HG03135 (cell line): ENCODE data around the gene TANC1.
"Not testable (repeated sequence)": the region's sequence is repeated elsewhere in the genome, so short reads cannot be mapped to it uniquely, and the experiment has no call there.

Experiments used
- ATAC-seq: cut with Tn5 transposase; IDR thresholded peaks from one replicate; pipeline ENCODE4 v1.9.1; 2021; ENCODE audit warnings: mild to moderate bottlenecking, moderate library complexity; ENCODE audit not compliant: unreplicated experiment

The TANC1 gene

DNA sequence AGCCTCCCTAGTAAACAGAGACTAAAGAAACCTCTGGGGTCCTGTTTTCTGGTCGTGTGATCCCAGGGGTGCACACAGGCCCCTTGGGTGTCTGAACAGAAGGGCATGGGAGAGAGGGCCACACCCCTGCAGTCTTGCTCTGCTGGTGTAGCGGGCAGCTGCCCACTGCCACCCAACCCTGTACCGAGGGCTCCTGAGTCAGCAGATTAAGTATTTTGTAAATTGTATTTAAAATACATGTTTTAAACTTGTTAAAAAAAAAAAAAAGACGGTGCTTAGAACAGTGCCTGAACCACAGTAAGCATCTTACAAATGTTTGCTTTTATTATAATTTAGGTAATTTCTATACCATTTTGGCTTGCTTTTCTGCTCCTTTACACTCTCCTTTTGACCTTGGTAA is 113.7 kb downstream of the TANC1 start:
- no peak for ATAC-seq

DNA sequence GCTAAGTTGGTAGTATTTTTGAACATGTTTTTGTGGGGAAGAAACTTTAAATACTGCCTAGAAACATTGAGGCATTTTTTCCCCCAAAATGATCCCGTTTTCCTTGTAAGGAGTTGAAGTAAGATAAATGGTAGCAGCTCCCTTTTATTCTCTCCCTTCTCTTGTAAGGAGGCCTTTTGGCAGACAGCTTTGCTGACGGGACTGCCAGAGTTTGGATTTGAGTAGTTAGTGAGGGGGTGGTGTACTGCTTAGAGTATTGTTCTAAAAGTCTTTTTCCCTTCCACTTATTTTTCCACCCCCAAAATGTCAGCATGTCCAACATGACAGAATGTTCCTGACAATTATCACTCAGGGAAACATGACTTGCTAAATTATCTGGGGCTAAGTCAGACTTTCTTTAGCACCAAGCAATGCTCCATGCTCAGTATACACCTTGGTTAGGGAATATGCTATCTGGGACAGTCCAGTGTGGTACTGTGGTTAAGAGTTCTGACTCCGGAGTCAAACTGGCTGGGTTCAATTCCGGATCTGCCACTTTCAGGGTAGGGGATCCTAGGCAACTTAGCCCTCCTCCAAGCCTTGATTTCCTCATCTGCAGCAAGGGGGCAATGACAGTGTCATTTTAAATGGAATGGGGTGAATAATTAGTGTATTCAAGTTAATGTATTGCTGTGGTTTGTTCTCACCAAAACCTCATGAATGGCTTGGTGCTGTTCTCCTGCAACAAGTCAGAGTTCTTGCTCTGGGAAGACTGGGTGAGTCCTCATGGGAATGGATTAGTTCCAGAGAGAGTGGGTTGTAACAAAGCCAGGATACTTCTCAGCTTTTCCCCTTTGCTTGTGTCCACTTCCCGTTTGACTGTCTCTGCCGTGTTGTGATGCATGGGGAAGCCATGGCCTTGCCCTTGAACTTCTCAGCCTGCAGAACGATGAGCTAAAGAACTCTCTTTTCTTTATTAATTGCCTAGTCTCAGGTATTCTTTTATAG is 116.2 kb downstream of the TANC1 start:
- no peak for ATAC-seq

DNA sequence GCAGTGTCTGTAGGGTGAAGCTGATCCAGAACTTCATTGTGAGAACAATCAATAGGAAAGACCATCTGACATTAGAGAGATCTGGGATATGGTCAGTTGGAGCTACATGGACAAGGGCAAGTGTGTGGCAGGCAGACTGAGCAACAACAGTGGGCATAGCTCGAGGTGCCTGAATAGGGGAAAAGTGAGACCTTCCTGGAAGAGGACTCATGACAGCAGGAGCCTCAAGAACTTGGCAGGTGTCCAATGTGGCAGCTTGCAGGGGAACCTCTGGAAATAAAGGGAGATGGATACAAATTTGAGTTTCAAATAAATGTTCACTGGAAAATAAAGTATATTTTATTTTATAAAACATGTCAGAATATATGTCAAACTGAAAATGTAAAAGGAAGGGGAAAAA is 117.9 kb downstream of the TANC1 start:
- ATAC-seq, result no peak

DNA sequence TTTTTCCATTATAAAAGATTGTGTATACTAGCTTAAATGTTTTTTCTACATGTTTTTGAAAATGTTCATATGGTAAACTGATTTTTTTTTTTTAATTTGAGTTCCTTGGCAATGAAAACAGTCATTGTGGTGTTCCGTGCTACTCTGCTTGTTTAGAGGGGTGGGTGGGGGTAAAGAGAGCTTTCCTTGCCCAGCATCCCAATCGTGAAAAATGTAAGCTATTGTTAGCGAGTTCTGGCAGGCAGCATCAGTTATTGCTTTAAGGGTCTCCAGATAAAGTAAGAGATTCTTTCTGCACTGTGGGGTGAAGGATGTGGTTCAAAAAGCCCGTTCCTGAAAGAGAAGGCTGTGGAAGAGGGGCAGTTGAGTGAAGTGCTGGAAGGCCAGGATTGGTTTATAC is 118.4 kb downstream of the TANC1 start:
- ATAC-seq, result no peak

DNA sequence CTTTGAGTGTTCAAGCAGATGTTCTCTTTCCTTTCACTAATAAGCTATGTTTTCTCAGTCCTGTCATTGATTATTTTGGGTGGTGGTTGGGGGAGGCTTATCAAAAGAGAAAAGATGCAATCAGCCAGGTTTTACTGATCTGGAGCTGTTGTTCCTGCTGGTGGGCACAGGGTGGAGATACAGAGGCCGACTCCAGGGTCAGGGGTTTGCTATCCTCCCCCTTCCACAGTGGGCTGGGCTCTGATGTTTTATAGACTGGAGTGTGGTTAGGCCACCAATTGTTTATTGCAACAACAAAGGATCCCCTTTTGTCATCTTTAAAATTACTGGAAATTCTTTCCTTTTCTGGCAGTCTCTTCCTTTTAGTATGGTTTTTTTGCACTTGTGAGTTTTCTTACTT is 120.5 kb downstream of the TANC1 start:
- ATAC-seq, result no peak

DNA sequence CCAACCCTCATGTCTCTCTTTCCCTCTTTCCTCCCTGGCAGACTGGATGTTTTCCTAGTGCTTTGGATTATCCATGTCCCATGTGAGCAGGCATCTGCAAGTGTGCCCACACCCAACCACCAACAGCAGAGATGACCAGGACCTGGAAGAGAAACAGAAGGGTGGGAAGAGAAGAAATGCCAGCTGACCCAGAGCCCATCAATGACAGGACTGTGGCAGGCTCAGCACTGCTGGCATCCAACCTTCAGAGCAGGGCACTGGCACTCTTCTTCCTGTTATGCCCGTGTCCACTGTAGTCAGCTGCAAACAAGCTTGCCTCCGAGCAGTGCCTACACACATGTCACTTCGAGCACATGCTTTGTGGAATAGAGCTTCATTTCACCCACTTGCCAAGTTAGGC is 121.1 kb downstream of the TANC1 start:
- ATAC-seq, result no peak

DNA sequence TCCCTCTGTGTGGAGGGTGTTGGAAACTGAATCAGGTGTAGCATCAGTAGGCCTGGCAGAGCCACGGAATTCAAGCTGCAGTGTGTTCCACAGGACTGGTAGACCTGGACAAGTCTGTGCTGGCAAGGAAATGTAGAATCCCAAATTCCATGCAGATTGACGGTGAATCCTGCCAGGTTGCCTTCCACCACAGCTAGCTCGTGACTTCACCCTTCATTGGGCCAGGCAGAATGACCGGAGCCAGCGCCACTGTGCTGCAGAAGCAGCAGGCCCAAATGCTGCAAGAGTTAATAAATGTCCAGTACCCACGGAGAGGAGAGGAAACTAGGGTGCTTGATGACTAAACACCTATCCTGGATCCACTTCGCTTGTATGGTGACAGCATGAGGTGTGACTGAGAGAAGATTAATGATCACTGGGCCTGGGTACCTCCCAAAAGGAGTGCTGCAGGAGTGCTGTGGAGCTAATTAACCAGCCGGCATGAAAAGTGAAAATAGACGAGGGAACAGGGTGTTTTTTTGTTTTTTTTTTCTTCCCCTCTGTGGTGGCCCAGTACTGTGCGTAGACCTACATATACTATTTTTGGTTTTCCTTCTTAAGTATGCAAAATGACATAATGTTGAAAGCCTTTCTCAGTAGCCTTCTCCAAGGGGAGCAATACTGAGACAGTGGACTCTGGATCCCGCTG is 122.2 kb downstream of the TANC1 start:
- ATAC-seq, result peak; percentile 56

DNA sequence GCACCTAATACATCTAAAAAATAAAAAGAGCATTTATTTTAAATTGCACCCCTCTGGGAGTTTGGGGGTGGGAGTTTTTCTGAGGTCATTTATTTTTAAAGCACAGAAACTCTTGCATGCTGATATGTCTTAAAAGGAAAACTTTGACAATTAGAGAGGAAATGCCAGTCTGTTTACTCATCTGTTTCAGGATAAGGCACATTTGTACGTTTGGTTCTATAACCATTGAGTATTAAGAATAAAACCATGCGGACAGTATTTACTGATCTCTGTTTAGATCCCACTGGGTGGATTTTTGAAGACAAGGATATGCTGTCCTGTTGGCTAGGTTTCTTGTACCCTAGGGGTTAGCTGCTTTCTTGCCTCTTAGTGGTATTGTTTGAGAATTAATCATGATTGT is 122.9 kb downstream of the TANC1 start:
- ATAC-seq, result no peak

DNA sequence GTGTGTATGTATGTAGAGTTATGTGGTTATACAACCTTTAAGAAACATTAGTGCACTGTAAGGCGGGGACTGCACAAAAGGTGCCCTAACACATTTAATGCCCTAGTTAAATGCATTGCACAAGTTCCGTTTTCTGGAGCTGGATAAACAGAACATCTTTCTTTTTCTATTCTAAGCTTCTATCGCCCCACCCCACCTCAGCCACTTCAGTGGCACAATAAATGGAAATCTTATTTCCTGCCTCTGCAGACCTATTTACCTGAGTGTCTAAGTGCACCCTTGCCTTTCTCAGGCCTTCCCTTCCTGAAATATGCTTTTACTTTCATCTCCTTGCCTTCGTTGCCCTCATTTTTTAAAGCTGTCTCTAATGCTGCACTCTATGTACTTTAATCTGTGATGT is 123.5 kb downstream of the TANC1 start:
- ATAC-seq, result no peak

DNA sequence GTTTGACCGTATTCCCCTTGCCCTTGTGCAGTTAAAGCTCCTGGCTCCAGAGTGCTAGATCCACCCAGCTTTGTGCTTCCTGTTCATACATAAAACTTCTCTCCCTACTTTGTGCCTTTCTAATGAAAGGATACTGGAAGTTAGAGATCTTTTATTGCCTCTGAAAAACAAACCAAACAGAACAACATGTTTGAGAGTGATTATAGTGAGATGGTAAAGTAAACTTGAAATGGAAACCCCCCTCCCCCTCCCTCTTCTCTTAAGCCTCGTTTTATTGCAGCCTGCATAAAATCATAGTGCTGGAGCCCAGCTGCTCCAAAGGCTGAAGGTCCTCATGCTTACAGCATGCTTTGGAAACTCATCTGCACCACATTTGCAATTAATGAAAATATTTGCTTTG is 125.1 kb downstream of the TANC1 start:
- no peak for ATAC-seq

DNA sequence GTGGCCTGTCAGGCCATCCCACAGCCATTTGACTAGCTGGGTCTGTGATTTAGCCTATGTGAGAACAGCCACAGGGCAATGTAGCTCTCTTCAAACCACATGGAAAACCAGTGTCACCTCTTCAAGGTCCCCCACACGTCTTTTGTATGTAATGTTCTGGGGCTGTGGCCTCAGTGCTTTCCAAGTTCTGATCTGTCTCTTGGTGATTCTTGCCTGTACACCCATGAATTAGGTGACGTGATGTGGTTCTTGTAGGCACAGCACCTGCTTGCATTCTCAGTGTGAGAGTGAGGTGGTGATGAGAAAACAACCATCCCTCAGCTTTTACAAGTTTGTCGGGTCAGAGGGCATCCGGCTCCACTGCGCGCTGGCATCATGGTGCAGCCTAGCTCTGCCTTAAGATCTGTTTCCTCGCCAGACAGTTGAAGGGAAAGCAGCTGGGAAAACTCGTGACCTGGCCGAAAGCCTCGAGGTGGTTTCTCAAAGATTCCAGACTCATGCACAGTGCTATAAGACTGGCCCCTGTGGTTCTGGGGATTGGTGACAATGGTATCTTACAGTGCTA is 125.8 kb downstream of the TANC1 start:
- no peak for ATAC-seq

DNA sequence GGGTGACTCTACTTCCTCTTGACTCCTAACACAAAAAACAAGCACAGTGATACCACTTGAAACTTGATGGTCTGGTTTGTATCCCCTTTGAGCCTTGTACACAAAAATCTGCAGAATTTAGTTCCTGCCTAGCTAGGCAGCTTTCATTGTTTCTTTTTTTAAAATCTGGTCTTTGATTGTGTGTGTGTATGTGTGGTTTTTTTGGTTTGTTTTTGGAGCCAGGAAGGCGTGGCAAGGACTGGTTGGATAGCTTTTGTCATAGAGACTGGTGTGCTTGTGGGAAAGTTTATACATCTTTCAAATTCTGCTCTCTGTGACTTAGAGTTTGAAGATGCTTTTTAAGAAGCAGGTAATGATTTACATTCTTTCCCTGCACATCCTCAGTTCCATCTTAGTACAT is 127.4 kb downstream of the TANC1 start:
- no peak for ATAC-seq

DNA sequence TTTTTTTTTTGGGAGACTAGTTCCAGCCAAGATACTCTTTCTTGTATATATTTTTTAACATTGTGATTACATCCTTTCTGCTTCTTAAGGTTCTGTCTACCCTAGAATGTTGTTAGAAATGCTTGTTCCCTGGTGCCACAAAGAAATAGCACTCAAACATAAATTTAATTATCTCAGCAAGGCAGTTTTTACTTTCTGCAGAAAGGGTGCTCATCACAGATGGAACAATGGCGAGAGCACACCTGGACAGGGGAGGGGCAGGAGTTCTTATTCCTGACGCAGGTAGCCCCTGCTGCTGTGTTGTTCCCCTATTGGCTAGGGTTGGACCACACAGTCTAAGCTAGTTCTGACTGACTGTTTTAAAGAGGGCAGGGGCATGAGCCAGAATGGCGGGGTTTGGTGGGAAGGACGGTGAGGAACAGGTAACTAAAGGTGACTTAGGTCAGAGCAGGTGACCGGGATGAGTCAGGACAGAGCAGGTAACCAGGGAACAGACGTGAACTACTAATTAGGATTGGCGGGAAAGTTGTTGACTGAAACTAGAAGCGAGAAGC is 127.9 kb downstream of the TANC1 start:
- ATAC-seq, result not testable (repeated sequence)

DNA sequence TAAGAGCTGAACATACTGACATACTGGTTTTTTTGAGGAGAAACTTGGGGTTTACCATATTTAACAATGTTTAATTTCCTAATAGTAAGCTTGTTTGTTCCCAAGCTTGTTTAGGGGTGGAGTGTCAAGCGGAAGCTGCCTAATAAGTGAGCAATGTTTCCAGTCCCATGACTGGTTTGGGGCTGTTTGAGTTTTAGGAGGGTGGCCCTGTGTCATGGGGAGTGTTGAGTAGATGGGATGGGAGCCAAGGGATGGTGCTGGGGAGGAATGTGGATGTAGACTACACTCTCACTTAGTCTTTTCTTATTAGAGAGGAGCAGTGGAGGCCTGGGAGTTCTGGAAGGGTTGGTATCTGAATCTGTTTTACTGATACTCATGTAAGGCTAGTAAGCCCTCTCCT is 128.5 kb downstream of the TANC1 start:
- no peak for ATAC-seq

DNA sequence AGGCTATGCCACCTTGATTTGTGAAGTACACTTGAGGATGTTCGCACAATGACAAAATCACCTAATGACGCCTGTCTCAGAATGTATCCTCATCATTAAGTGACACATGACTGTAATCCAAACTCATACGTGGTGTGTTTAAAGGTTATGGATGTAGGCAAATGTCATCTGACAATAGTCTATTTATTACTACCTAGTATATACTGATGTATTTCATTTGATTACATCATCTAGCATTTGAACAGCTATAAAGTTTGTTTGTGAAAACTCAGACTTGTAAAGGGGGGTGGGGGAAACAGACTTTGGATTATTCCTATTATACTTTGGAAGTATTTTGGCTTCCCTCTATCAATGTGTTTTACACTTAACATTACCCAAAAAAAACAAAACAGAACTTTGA is 129.9 kb downstream of the TANC1 start:
- ATAC-seq, result no peak

DNA sequence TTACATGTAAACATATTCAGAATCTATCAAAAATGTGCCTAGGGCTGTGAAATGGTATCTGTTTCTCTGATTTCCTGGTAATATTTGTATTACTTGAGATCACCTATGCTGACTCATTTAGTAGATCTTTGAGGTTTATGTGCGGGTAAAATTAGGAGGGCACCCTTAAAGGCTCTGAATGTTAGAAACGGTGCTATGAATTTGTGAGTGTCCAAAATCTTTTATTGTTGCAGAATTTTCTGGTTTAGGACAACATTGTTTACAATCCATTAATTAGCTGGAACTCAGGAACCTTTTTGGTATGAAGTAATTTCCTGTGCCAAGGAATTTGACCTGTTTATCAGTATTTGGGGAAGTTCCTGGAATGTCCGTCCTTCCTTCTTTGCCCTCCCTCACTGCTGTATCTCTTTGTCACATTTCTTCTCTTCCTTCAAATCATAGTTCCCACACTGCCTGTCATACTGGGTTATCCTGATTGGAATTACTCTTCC is 130.5 kb downstream of the TANC1 start:
- no peak for ATAC-seq

DNA sequence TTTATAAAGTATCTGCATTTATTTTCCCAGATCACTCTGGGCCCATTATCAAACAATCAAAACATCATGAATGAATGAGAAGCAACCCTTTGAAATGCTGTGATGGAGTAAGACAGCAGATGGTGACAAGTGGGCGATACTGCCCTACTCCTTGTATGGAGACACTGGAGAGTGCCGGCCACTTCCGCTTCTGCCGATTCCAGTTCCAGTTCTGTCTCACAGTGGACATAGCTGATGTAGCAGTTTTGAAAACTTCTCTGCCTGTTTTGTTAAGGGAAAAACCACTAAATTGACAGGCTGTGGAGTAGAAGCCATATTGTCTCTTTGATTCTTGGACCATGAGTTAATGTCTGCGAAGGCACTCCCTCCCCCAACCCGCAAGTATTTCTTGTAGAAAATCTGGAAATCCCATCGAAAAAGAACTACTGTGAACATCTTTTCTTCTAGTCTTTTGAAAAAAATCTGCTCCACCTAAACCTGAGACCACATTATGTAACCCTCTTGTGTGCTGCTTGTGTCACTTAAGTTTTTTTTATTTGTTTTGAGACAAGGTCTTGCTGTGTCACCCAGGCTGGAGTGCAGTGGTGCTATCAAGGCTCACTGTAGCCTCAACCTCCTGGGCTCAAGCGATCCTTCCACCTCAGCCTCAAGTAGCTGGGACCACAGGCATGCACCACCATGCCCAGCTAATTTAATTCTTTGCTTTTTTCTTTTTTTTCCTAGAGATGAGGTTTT is 133.5 kb downstream of the TANC1 start:
- ATAC-seq, result no peak

DNA sequence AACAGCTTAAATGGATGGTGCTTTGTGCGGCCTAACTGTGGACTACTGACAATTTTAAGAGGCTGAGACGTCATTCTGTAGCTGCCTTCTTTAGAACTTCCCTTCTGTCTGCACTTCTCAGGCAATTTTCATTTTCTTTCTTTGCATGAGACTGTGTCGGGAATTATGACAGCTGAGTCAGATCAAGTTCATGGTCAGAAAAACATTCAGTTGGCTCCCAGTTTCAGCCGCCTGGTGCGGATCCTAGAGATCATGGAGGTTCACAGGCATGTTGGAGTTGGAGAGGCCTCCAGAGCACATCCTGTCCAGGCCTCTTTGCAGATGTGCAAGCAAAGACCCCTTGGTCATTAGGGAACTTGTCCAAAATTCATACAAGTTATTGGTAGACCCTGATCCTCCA is 135.0 kb downstream of the TANC1 start:
- no peak for ATAC-seq

DNA sequence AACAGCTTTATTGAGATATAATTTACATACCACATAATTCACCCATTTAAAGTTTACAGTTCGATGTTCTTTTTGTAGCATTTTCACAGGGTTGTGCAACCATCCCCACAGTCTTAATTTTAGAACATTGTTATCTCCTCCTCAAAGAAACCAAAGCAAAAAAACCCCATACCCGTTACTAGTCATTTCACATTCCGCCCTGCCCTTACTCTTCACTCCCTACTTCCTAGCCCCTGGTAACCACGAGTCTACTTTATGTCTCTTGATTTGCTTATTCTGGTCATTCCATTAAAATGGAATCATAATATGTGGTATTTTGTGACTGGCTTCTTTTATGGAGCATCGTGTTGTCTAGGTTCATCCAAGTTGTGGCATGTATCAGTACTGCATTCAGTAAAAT is 137.7 kb downstream of the TANC1 start:
- ATAC-seq, result no peak

DNA sequence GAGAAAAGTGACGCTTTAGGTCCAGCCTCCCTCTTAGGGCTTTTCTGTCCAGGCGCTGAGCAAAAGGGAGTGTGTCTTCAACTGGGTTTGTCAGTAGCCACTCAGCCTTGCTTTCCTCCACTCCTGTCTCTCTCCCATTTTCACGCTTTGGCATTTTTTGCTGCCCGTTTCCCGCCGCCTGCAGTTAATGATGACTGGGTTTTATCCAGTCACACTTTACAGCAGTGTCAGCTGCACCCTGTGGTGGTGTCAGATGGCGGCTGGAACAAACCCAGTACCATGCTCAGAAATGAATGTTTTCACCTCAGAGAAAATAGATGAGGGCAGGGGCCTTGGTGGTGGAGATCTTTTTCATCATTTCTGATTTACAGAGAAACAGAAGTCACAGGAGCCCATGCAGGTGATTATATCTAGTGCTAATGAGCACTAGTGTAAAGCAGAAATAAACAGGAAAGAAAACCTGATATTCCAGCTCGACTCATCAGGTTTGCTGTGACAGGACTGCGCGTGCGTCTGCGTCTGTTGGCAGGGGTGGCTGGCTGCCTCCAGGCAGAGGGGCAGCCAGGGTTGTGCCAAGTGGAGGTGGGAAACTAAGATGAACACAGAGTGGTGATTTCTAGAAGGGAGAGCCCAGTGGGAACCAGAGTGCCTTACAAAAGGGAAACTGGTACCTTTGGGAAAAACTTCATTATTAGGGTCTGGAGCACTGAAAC is 139.9 kb downstream of the TANC1 start:
- no peak for ATAC-seq
